ENCODE results near the gene PAM16. TPM values are rescaled to one million over a fixed set of nuclear protein-coding genes. Genes with fewer than 3 reads are reported as not detected.
A peak's percentile ranks its signal among the peaks of the same experiment; 100 is the strongest.

The PAM16 gene
- total RNA-seq, 1 experiment from 2014 or later, result 65.6 TPM

- Histone ChIP-seq H3K9me2 (replicated peaks; ENCODE audit: insufficient read depth, low read length) (no peaks in the 10 kb centered on the region), H3K79me2 (ENCODE audit: low read length) (peaks cover 13% of the 10 kb centered on the region), H3K36me3 (ENCODE audit: insufficient read depth, low read length) (peaks cover 9% of the 10 kb centered on the region), H3K27me3 (ENCODE audit: low read length) (no peaks in the 10 kb centered on the region), H3K4me1 (ENCODE audit: low read length) (peaks cover 22% of the 10 kb centered on the region), H3K9ac (ENCODE audit: low read length) (no peak overlapping the region), H3K9me3 (ENCODE audit: low read length) (no peaks in the 10 kb centered on the region), H3K4me3 (ENCODE audit: low read length) (no peak overlapping the region), H3K27ac (ENCODE audit: low read length) (no peak overlapping the region), H4K20me1 (ENCODE audit: insufficient read depth, low read depth, low read length) (peaks cover 6% of the 10 kb centered on the region; the same call in 1 of the 2 replicates), H2AFZ (ENCODE audit: low read length) (no peak overlapping the region), H3K4me2 (ENCODE audit: low read depth, low read length, poor library complexity, severe bottlenecking) (no peak overlapping the region)
- no peak for DNase-seq
Measured at GRCh38 chr16:4354512-4355409, 3.6 kb upstream of the PAM16 start.

GRCh38 chr16:4353675-4354074 is 2.6 kb upstream of the PAM16 start:
- Histone ChIP-seq H3K27ac (ENCODE audit: low read length) (no peak overlapping the region), H3K9me3 (ENCODE audit: low read length) (no peaks in the 10 kb centered on the region), H3K4me1 (ENCODE audit: low read length) (peaks cover 20% of the 10 kb centered on the region), H3K27me3 (ENCODE audit: low read length) (no peaks in the 10 kb centered on the region), H4K20me1 (ENCODE audit: insufficient read depth, low read depth, low read length) (peaks cover 7% of the 10 kb centered on the region; the same call in 1 of the 2 replicates), H3K79me2 (ENCODE audit: low read length) (peaks cover 22% of the 10 kb centered on the region), H2AFZ (ENCODE audit: low read length) (no peak overlapping the region), H3K4me3 (ENCODE audit: low read length) (no peak overlapping the region), H3K36me3 (ENCODE audit: insufficient read depth, low read length) (peaks cover 13% of the 10 kb centered on the region), H3K4me2 (ENCODE audit: low read depth, low read length, poor library complexity, severe bottlenecking) (no peak overlapping the region), H3K9ac (ENCODE audit: low read length) (no peak overlapping the region), H3K9me2 (replicated peaks; ENCODE audit: insufficient read depth, low read length) (no peaks in the 10 kb centered on the region)
- DNase-seq, result no peak

GRCh38 chr16:4352843-4353242 is 1.7 kb upstream of the PAM16 start:
- Histone ChIP-seq H3K36me3 (ENCODE audit: insufficient read depth, low read length) (peaks cover 14% of the 10 kb centered on the region), H3K79me2 (ENCODE audit: low read length) (peaks cover 30% of the 10 kb centered on the region), H3K27me3 (ENCODE audit: low read length) (no peaks in the 10 kb centered on the region), H3K4me3 (ENCODE audit: low read length) (no peak overlapping the region), H3K9ac (ENCODE audit: low read length) (no peak overlapping the region), H4K20me1 (ENCODE audit: insufficient read depth, low read depth, low read length) (peaks cover 7% of the 10 kb centered on the region; the same call in 1 of the 2 replicates), H3K9me3 (ENCODE audit: low read length) (no peaks in the 10 kb centered on the region), H3K4me1 (ENCODE audit: low read length) (peaks cover 20% of the 10 kb centered on the region), H3K27ac (ENCODE audit: low read length) (no peak overlapping the region), H2AFZ (ENCODE audit: low read length) (no peak overlapping the region), H3K4me2 (ENCODE audit: low read depth, low read length, poor library complexity, severe bottlenecking) (no peak overlapping the region), H3K9me2 (replicated peaks; ENCODE audit: insufficient read depth, low read length) (no peaks in the 10 kb centered on the region)
- no peak for DNase-seq

- H4K20me1 ChIP-seq (ENCODE audit: insufficient read depth, low read depth, low read length), result peaks cover 7% of the 10 kb centered on the region; the same call in 1 of the 2 replicates
- peak overlapping the region; percentile 68 for H3K4me2 ChIP-seq (ENCODE audit: low read depth, low read length, poor library complexity, severe bottlenecking)
- H3K4me3 ChIP-seq (ENCODE audit: low read length), result no peak overlapping the region
- peaks cover 40% of the 10 kb centered on the region for H3K79me2 ChIP-seq (ENCODE audit: low read length)
- peak overlapping the region; percentile 71 for H3K27ac ChIP-seq (ENCODE audit: low read length)
- H3K4me1 ChIP-seq (ENCODE audit: low read length), result peaks cover 20% of the 10 kb centered on the region
- H2AFZ ChIP-seq (ENCODE audit: low read length), result peak overlapping the region; percentile 63; the same call in 1 of the 2 replicates
- H3K9ac ChIP-seq (ENCODE audit: low read length), result peak overlapping the region; percentile 52
- no peaks in the 10 kb centered on the region for H3K27me3 ChIP-seq (ENCODE audit: low read length)
- no peak for DNase-seq
- H3K9me2 ChIP-seq (replicated peaks; ENCODE audit: insufficient read depth, low read length), result no peaks in the 10 kb centered on the region
- peaks cover 19% of the 10 kb centered on the region; the same call in 1 of the 2 replicates for H3K36me3 ChIP-seq (ENCODE audit: insufficient read depth, low read length)
- H3K9me3 ChIP-seq (ENCODE audit: low read length), result no peaks in the 10 kb centered on the region
Measured at GRCh38 chr16:4351880-4352279, 759 bp upstream of the PAM16 start.

GRCh38 chr16:4350365-4350786 is 745 bp downstream of the PAM16 start:
- H3K9me2 ChIP-seq (replicated peaks; ENCODE audit: insufficient read depth, low read length), result no peaks in the 10 kb centered on the region
- H3K36me3 ChIP-seq (ENCODE audit: insufficient read depth, low read length), result peaks cover 19% of the 10 kb centered on the region; the same call in 1 of the 2 replicates
- no peaks in the 10 kb centered on the region for H3K9me3 ChIP-seq (ENCODE audit: low read length)
- H3K79me2 ChIP-seq (ENCODE audit: low read length), result peaks cover 50% of the 10 kb centered on the region
- peaks cover 7% of the 10 kb centered on the region; the same call in 1 of the 2 replicates for H4K20me1 ChIP-seq (ENCODE audit: insufficient read depth, low read depth, low read length)
- no peak for DNase-seq
- H3K27ac ChIP-seq (ENCODE audit: low read length), result peak overlapping the region; percentile 66; the same call in 1 of the 2 replicates
- H3K27me3 ChIP-seq (ENCODE audit: low read length), result no peaks in the 10 kb centered on the region
- H3K9ac ChIP-seq (ENCODE audit: low read length), result peak overlapping the region; percentile 99
- peaks cover 20% of the 10 kb centered on the region for H3K4me1 ChIP-seq (ENCODE audit: low read length)
- peak overlapping the region; percentile 100 for H3K4me3 ChIP-seq (ENCODE audit: low read length)
- H3K4me2 ChIP-seq (ENCODE audit: low read depth, low read length, poor library complexity, severe bottlenecking), result peak overlapping the region; percentile 76
- H2AFZ ChIP-seq (ENCODE audit: low read length), result no peak overlapping the region

GRCh38 chr16:4349332-4349731 is 1.8 kb downstream of the PAM16 start:
- Histone ChIP-seq H3K27ac (ENCODE audit: low read length) (no peak overlapping the region), H3K4me3 (ENCODE audit: low read length) (peak overlapping the region; percentile 100; the same call in 1 of the 2 replicates), H2AFZ (ENCODE audit: low read length) (no peak overlapping the region), H3K4me1 (ENCODE audit: low read length) (peaks cover 20% of the 10 kb centered on the region), H3K9ac (ENCODE audit: low read length) (peak overlapping the region; percentile 51; the same call in 1 of the 2 replicates), H3K9me2 (replicated peaks; ENCODE audit: insufficient read depth, low read length) (no peaks in the 10 kb centered on the region), H3K27me3 (ENCODE audit: low read length) (no peaks in the 10 kb centered on the region), H3K79me2 (ENCODE audit: low read length) (peaks cover 53% of the 10 kb centered on the region), H4K20me1 (ENCODE audit: insufficient read depth, low read depth, low read length) (peaks cover 7% of the 10 kb centered on the region; the same call in 1 of the 2 replicates), H3K4me2 (ENCODE audit: low read depth, low read length, poor library complexity, severe bottlenecking) (peak overlapping the region; percentile 76), H3K9me3 (ENCODE audit: low read length) (no peaks in the 10 kb centered on the region), H3K36me3 (ENCODE audit: insufficient read depth, low read length) (peaks cover 19% of the 10 kb centered on the region; the same call in 1 of the 2 replicates)
- DNase-seq, result no peak

GRCh38 chr16:4347765-4348509 is 3.2 kb downstream of the PAM16 start:
- no peaks in the 10 kb centered on the region for H3K9me2 ChIP-seq (replicated peaks; ENCODE audit: insufficient read depth, low read length)
- H3K9me3 ChIP-seq (ENCODE audit: low read length), result no peaks in the 10 kb centered on the region
- no peak overlapping the region for H3K4me3 ChIP-seq (ENCODE audit: low read length)
- peaks cover 11% of the 10 kb centered on the region; the same call in 1 of the 2 replicates for H4K20me1 ChIP-seq (ENCODE audit: insufficient read depth, low read depth, low read length)
- no peaks in the 10 kb centered on the region for H3K27me3 ChIP-seq (ENCODE audit: low read length)
- peaks cover 66% of the 10 kb centered on the region for H3K79me2 ChIP-seq (ENCODE audit: low read length)
- no peak overlapping the region for H3K4me2 ChIP-seq (ENCODE audit: low read depth, low read length, poor library complexity, severe bottlenecking)
- peaks cover 19% of the 10 kb centered on the region; the same call in 1 of the 2 replicates for H3K36me3 ChIP-seq (ENCODE audit: insufficient read depth, low read length)
- peaks cover 20% of the 10 kb centered on the region for H3K4me1 ChIP-seq (ENCODE audit: low read length)
- no peak overlapping the region for H2AFZ ChIP-seq (ENCODE audit: low read length)
- no peak overlapping the region for H3K9ac ChIP-seq (ENCODE audit: low read length)
- H3K27ac ChIP-seq (ENCODE audit: low read length), result no peak overlapping the region
- DNase-seq, result no peak
